ENCODE results near the gene MOBP.

DNA sequence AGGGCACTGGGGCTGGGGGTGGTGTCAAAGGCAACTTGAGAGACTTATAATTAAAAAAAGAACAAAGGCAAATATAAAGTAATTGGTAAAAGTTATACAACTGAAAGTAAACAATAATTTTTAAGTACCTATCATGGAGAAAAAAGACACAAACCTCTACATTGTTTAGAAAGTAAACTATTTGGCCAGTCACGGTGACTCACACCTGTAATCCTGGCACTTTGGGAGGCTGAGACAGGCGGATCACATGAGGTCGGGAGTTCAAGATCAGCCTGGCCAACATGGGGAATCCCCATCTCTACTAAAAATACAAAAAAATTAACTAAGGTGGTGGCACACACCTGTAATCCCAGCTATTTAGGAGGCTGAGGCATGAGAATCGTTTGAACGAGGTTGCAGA is 35.1 kb upstream of the MOBP start:
- TF ChIP-seq, protein P1, sequence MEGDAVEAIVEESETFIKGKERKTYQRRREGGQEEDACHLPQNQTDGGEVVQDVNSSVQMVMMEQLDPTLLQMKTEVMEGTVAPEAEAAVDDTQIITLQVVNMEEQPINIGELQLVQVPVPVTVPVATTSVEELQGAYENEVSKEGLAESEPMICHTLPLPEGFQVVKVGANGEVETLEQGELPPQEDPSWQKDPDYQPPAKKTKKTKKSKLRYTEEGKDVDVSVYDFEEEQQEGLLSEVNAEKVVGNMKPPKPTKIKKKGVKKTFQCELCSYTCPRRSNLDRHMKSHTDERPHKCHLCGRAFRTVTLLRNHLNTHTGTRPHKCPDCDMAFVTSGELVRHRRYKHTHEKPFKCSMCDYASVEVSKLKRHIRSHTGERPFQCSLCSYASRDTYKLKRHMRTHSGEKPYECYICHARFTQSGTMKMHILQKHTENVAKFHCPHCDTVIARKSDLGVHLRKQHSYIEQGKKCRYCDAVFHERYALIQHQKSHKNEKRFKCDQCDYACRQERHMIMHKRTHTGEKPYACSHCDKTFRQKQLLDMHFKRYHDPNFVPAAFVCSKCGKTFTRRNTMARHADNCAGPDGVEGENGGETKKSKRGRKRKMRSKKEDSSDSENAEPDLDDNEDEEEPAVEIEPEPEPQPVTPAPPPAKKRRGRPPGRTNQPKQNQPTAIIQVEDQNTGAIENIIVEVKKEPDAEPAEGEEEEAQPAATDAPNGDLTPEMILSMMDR (IDR thresholded peaks at IDR 0.05): no peak
- TF ChIP-seq ZFX (IDR thresholded peaks at IDR 0.05; ENCODE audit: borderline replicate concordance): no peak

Data from 22Rv1 (cell line).